ENCODE data around the gene CCDC51. TPM values are rescaled to one million over a fixed set of nuclear protein-coding genes. Genes with fewer than 3 reads are reported as not detected.

Gene CCDC51
- total and polyA plus RNA-seq, 2 of the 13 experiments (the other 11 are each of a cell fraction or from before 2014, with no cell fraction given): 18.1 to 29.4 TPM

DNA sequence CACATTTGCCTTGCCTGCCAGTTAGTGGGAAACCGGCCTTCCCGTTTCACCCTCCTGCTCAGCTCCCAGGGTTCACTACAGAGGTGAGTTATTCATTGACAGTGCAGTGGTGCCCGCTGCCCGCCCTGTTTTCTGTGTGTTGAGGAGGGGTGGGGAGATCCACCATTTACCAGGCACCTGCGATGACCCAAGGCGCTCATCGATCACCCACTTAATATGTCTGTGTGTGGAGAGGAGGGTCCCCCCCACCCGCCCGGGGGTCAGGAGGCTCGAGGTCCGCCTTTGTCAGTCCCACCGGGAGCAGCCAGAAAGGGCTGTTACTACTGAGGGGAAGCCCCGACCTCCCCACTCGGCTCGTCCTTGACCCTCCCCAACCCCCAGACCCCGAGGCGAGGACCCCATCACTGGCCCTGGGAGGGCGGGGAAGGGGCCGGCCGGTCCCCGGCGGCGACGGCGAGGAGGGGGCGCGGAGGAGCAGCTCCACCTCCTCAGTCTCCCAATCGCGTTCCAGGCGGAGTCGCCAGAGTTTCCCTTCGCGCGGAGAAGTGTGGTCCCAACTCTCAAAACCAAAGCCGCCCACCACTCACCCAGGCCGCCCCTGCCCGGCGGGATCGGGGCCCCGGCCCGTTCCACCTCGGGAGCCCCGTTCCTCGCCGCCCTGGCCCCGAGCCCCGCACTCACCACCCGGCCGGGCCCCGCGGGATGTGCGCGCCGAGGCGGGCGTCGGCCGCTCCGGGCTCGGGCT lies 11.2 kb downstream of the CCDC51 start (continued):
- TF ChIP-seq HMG20A (CRISPR knock-in tag; IDR thresholded peaks at IDR 0.05; ENCODE audit: borderline replicate concordance): no peak
- no peak for TF ChIP-seq EED (CRISPR knock-in tag; IDR thresholded peaks at IDR 0.05)
- TF ChIP-seq, protein P1, sequence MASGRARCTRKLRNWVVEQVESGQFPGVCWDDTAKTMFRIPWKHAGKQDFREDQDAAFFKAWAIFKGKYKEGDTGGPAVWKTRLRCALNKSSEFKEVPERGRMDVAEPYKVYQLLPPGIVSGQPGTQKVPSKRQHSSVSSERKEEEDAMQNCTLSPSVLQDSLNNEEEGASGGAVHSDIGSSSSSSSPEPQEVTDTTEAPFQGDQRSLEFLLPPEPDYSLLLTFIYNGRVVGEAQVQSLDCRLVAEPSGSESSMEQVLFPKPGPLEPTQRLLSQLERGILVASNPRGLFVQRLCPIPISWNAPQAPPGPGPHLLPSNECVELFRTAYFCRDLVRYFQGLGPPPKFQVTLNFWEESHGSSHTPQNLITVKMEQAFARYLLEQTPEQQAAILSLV (CRISPR knock-in tag; IDR thresholded peaks at IDR 0.05; ENCODE audit: borderline replicate concordance): peak; percentile 37; the same call in 1 of the 2 replicates
- TF ChIP-seq ZNF564 (CRISPR knock-in tag; IDR thresholded peaks at IDR 0.05): peak; percentile 78
- TF ChIP-seq NCOA2 (CRISPR knock-in tag; IDR thresholded peaks at IDR 0.05): peak; percentile 25; the same call in 1 of the 2 replicates
- no peak for TF ChIP-seq REL (CRISPR knock-in tag; conservative IDR thresholded peaks at IDR 0.05)
- no peak for TF ChIP-seq ZSCAN9 (CRISPR knock-in tag; IDR thresholded peaks at IDR 0.05; ENCODE audit: borderline replicate concordance)
- no peak for TF ChIP-seq ZNF230 (CRISPR knock-in tag; IDR thresholded peaks at IDR 0.05)
- TF ChIP-seq ZNF768 (CRISPR knock-in tag; IDR thresholded peaks at IDR 0.05): no peak
- TF ChIP-seq AGO1 (IDR thresholded peaks at IDR 0.05; ENCODE audit: low read depth, low read length, poor library complexity, severe bottlenecking): no peak
- TF ChIP-seq, protein P2, sequence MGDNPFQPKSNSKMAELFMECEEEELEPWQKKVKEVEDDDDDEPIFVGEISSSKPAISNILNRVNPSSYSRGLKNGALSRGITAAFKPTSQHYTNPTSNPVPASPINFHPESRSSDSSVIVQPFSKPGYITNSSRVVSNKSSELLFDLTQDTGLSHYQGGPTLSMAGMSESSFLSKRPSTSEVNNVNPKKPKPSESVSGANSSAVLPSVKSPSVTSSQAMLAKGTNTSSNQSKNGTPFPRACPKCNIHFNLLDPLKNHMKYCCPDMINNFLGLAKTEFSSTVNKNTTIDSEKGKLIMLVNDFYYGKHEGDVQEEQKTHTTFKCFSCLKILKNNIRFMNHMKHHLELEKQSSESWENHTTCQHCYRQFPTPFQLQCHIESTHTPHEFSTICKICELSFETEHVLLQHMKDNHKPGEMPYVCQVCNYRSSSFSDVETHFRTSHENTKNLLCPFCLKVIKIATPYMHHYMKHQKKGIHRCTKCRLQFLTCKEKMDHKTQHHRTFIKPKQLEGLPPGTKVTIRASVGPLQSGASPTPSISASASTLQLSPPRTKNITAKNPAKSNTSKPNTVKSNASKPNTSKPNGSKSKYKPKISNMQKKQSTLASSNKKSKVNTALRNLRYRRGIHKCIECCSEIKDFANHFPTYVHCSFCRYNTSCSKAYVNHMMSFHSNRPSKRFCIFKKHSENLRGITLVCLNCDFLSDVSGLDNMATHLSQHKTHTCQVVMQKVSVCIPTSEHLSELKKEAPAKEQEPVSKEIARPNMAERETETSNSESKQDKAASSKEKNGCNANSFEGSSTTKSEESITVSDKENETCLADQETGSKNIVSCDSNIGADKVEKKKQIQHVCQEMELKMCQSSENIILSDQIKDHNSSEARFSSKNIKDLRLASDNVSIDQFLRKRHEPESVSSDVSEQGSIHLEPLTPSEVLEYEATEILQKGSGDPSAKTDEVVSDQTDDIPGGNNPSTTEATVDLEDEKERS (CRISPR knock-in tag; IDR thresholded peaks at IDR 0.05): no peak
- TF ChIP-seq, protein P3, sequence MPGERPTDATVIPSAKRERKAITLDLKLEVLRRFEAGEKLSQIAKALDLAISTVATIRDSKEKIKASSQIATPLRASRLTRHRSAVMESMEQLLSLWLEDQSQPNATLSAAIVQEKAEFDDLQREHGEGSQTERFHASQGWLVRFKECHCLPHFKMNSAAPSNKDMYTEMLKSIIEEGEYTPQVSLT (CRISPR knock-in tag; IDR thresholded peaks at IDR 0.05; ENCODE audit: borderline replicate concordance, low read depth): no peak
- TF ChIP-seq TBX3 (IDR thresholded peaks at IDR 0.05; ENCODE audit: borderline replicate concordance): no peak
- TF ChIP-seq MIER2 (CRISPR knock-in tag; IDR thresholded peaks at IDR 0.05): no peak
- no peak for TF ChIP-seq GTF3A (CRISPR knock-in tag; conservative IDR thresholded peaks at IDR 0.05)
- TF ChIP-seq ZNF251 (CRISPR knock-in tag; IDR thresholded peaks at IDR 0.05): no peak
- peak; percentile 69 for TF ChIP-seq ZNF430 (CRISPR knock-in tag; IDR thresholded peaks at IDR 0.05)
- TF ChIP-seq ZNF543 (CRISPR knock-in tag; IDR thresholded peaks at IDR 0.05): peak; percentile 79; the same call in 1 of the 2 replicates
- TF ChIP-seq ZNF124 (CRISPR knock-in tag; IDR thresholded peaks at IDR 0.05): no peak
- TF ChIP-seq, protein P4, sequence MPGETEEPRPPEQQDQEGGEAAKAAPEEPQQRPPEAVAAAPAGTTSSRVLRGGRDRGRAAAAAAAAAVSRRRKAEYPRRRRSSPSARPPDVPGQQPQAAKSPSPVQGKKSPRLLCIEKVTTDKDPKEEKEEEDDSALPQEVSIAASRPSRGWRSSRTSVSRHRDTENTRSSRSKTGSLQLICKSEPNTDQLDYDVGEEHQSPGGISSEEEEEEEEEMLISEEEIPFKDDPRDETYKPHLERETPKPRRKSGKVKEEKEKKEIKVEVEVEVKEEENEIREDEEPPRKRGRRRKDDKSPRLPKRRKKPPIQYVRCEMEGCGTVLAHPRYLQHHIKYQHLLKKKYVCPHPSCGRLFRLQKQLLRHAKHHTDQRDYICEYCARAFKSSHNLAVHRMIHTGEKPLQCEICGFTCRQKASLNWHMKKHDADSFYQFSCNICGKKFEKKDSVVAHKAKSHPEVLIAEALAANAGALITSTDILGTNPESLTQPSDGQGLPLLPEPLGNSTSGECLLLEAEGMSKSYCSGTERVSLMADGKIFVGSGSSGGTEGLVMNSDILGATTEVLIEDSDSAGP (CRISPR knock-in tag; IDR thresholded peaks at IDR 0.05; ENCODE audit: borderline replicate concordance): 0 out of 2 replicates have a peak, but pooled peaks have one; percentile 38

All from HepG2 (cell line).